Measurements from ENCODE around the gene CHST7.

The CHST7 gene

DNA sequence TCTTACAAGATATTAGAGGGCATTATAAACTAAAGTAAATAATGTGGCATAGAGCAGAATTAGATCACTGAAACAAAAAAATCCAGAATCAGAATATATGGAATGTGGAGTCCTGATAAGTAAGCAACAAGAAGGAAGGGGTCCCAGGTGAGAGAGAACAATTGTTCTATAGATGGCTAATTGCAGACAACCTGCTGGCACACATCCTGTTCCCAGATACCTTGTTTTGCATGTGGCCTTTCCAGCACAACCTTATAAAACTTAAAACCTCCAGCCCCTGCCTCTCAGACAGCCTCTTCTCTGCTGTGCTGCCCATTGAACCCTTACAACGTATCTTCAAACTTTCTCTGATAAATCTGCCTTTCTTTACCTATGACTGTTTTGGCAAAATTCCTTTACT is 23.7 kb upstream of the CHST7 start:
- no peaks in the 10 kb centered on the region for H3F3A ChIP-seq (ENCODE audit: insufficient read depth)
- no peak overlapping the region for H2AFZ ChIP-seq (ENCODE audit: low read depth, low read length, severe bottlenecking)
- no peaks in the 10 kb centered on the region for H3K36me3 ChIP-seq (ENCODE audit: low read length)
- H3K27ac ChIP-seq (ENCODE audit: low read depth, low read length), result no peak overlapping the region
- H3K9ac ChIP-seq (ENCODE audit: low read length), result no peak overlapping the region
- H4K20me1 ChIP-seq (ENCODE audit: low read depth, low read length), result no peaks in the 10 kb centered on the region
- TF ChIP-seq, protein P1, sequence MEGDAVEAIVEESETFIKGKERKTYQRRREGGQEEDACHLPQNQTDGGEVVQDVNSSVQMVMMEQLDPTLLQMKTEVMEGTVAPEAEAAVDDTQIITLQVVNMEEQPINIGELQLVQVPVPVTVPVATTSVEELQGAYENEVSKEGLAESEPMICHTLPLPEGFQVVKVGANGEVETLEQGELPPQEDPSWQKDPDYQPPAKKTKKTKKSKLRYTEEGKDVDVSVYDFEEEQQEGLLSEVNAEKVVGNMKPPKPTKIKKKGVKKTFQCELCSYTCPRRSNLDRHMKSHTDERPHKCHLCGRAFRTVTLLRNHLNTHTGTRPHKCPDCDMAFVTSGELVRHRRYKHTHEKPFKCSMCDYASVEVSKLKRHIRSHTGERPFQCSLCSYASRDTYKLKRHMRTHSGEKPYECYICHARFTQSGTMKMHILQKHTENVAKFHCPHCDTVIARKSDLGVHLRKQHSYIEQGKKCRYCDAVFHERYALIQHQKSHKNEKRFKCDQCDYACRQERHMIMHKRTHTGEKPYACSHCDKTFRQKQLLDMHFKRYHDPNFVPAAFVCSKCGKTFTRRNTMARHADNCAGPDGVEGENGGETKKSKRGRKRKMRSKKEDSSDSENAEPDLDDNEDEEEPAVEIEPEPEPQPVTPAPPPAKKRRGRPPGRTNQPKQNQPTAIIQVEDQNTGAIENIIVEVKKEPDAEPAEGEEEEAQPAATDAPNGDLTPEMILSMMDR (IDR thresholded peaks at IDR 0.05; ENCODE audit: insufficient read depth, low read length, poor library complexity, severe bottlenecking), result no peak
- no peak for TF ChIP-seq EZH2phosphoT487 (conservative IDR thresholded peaks at IDR 0.05; ENCODE audit: low read length)
- H3K9me2 ChIP-seq (replicated peaks; ENCODE audit: insufficient read depth, low read length), result no peaks in the 10 kb centered on the region
- no peak overlapping the region for H3K4me3 ChIP-seq (ENCODE audit: insufficient read depth, low read length, poor library complexity, severe bottlenecking)
- H3K4me2 ChIP-seq (ENCODE audit: low read depth, low read length, poor library complexity, severe bottlenecking), result no peak overlapping the region
- H3K27me3 ChIP-seq (ENCODE audit: low read length), result no peaks in the 10 kb centered on the region
- H3K79me2 ChIP-seq (ENCODE audit: insufficient read depth, low read length), result peaks cover 18% of the 10 kb centered on the region
- no peaks in the 10 kb centered on the region for H3K9me3 ChIP-seq (ENCODE audit: insufficient read depth, low read length)

DNA sequence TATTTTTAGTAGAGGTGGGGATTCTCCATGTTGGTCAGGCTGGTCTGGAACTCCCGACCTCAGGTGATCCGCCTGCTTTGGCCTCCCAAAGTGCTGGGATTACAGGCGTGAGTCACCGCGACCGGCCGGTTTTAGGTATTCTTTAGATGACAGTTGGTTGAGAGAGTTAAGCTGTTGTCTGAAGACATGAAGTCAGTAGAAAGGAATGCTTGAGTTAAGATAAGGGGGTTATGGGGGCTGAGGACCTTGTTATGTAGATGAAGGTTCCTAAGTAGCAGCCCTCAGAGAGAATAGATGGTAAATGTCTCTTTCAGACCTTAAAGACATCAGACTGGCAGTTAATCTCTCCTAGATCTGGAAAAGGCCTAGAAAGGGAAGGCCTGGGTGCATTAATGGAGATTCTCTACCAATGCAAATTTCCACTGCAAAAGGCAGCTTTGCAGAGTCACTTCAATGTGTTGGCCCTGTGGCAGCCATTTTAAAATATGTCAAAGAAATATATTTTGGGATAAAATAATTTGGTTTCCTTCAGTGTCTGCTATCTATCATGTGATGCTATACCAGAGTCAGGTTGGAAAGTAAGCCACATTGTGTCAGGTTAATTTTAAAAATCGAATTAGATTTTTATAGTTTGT is 22.0 kb upstream of the CHST7 start:
- H3K27ac ChIP-seq (ENCODE audit: low read depth, low read length), result no peak overlapping the region
- no peak overlapping the region for H3K9ac ChIP-seq (ENCODE audit: low read length)
- H3F3A ChIP-seq (ENCODE audit: insufficient read depth), result no peaks in the 10 kb centered on the region
- no peaks in the 10 kb centered on the region for H3K9me2 ChIP-seq (replicated peaks; ENCODE audit: insufficient read depth, low read length)
- H3K36me3 ChIP-seq (ENCODE audit: low read length), result no peaks in the 10 kb centered on the region
- no peaks in the 10 kb centered on the region for H3K9me3 ChIP-seq (ENCODE audit: insufficient read depth, low read length)
- no peak overlapping the region for H3K4me3 ChIP-seq (ENCODE audit: insufficient read depth, low read length, poor library complexity, severe bottlenecking)
- no peaks in the 10 kb centered on the region for H4K20me1 ChIP-seq (ENCODE audit: low read depth, low read length)
- no peak overlapping the region for H2AFZ ChIP-seq (ENCODE audit: low read depth, low read length, severe bottlenecking)
- no peaks in the 10 kb centered on the region for H3K27me3 ChIP-seq (ENCODE audit: low read length)
- no peak overlapping the region for H3K4me2 ChIP-seq (ENCODE audit: low read depth, low read length, poor library complexity, severe bottlenecking)
- H3K79me2 ChIP-seq (ENCODE audit: insufficient read depth, low read length), result peaks cover 7% of the 10 kb centered on the region
- no peak for TF ChIP-seq EZH2phosphoT487 (conservative IDR thresholded peaks at IDR 0.05; ENCODE audit: low read length)
- TF ChIP-seq, protein P1 (IDR thresholded peaks at IDR 0.05; ENCODE audit: insufficient read depth, low read length, poor library complexity, severe bottlenecking), result no peak

DNA sequence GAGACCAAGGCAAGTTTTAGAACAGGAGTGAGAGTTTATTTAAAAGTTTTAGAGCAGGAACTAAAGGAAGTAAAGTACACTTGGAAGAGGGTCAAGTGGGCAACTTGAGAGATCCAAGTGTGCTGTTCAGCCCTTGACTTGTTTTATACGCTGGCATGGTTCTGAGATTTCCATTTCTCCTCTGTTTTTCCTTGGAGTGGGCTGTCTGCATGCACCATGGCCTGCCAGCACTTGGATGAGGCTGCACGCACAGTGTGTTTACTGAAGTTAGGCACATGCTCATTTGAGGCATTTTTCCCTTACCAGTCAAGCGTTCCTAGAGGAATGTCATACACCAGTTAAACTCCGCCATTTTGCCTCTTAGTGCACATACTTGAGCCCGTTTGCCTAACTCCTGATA is 19.6 kb upstream of the CHST7 start:
- H3K79me2 ChIP-seq (ENCODE audit: insufficient read depth, low read length), result no peaks in the 10 kb centered on the region
- TF ChIP-seq EZH2phosphoT487 (conservative IDR thresholded peaks at IDR 0.05; ENCODE audit: low read length), result no peak
- TF ChIP-seq, protein P1 (IDR thresholded peaks at IDR 0.05; ENCODE audit: insufficient read depth, low read length, poor library complexity, severe bottlenecking), result no peak

More for the DNA sequence above, 19.6 kb upstream of the CHST7 start:
- H4K20me1 ChIP-seq (ENCODE audit: low read depth, low read length), result no peaks in the 10 kb centered on the region
- H3K9me2 ChIP-seq (replicated peaks; ENCODE audit: insufficient read depth, low read length), result no peaks in the 10 kb centered on the region
- H3K4me2 ChIP-seq (ENCODE audit: low read depth, low read length, poor library complexity, severe bottlenecking), result no peak overlapping the region
- H3K9me3 ChIP-seq (ENCODE audit: insufficient read depth, low read length), result no peaks in the 10 kb centered on the region
- no peaks in the 10 kb centered on the region for H3K27me3 ChIP-seq (ENCODE audit: low read length)
- no peak overlapping the region for H3K4me3 ChIP-seq (ENCODE audit: insufficient read depth, low read length, poor library complexity, severe bottlenecking)
- no peak overlapping the region for H3K9ac ChIP-seq (ENCODE audit: low read length)
- no peak overlapping the region for H3K27ac ChIP-seq (ENCODE audit: low read depth, low read length)
- H3K36me3 ChIP-seq (ENCODE audit: low read length), result no peaks in the 10 kb centered on the region
- H3F3A ChIP-seq (ENCODE audit: insufficient read depth), result no peaks in the 10 kb centered on the region
- no peak overlapping the region for H2AFZ ChIP-seq (ENCODE audit: low read depth, low read length, severe bottlenecking)

All from SU-DHL-6 (cell line).